ENCODE measurements around the gene FLG2. TPM values are rescaled to one million over a fixed set of nuclear protein-coding genes. Genes with fewer than 3 reads are reported as not detected.

The FLG2 gene
- total and polyA plus RNA-seq, 10 of the 15 experiments (the other 5 are each of a cell fraction or from before 2014, with no cell fraction given), result not detected

GRCh38 chr1:152388889-152389288 is 29.1 kb upstream of the FLG2 start:
- ChIA-PET CTCF (interaction anchor here (2.6 kb wide), 1 partner anchor 41 kb away, joined by 7 read pairs; no protein-coding TSS in a partner anchor), SMC1A (ENCODE audit: uncharacterized antibody, unreplicated experiment) (no interaction called here), RAD21 (ENCODE audit: unreplicated experiment) (no interaction called here), POLR2A (no interaction called here)
- DNase-seq (ENCODE audit: low read depth, low spot score) (no peak), FAIRE-seq (no peak), ATAC-seq (no peak)
- BruUV-seq (replicated peaks), result no TSS peak
- H3K4me1 ChIP-seq (ENCODE audit: control insufficient read depth, insufficient read depth, low read length), result no peaks in the 10 kb centered on the region
- 54% methylated on average over 4 of the region's 4 CpGs for WGBS (ENCODE audit: insufficient coverage, insufficient replicate concordance, low lambda C conversion rate, missing lambda C conversion rate)
- no peak overlapping the region for H3K27ac ChIP-seq (ENCODE audit: control insufficient read depth, insufficient read depth)
- in situ Hi-C loops (cut with MboI), result no loop called here
- no peak overlapping the region for H3K4me2 ChIP-seq (ENCODE audit: control insufficient read depth, insufficient read depth)
- no peaks in the 10 kb centered on the region for H3K79me2 ChIP-seq (ENCODE audit: control insufficient read depth, insufficient read depth, low read length)
- no peaks in the 10 kb centered on the region for H3K9me3 ChIP-seq (replicated peaks; ENCODE audit: control insufficient read depth, insufficient read depth, low read length)
- TF ChIP-seq PAX8 (IDR thresholded peaks at IDR 0.05) (no peak), WRNIP1 (IDR thresholded peaks at IDR 0.05; ENCODE audit: borderline replicate concordance, low read depth, low read length) (no peak), IRF5 (IDR thresholded peaks at IDR 0.05; ENCODE audit: borderline replicate concordance) (no peak), FOXM1 (IDR thresholded peaks at IDR 0.05; ENCODE audit: low read depth, low read length) (no peak), MXI1 (IDR thresholded peaks at IDR 0.05; ENCODE audit: low read depth, low read length) (no peak), BHLHE40 (IDR thresholded peaks at IDR 0.05; ENCODE audit: borderline replicate concordance in 1 of 2, low read depth in 2 of 2, low read length in 1 of 2) (no peak), CHD2 (IDR thresholded peaks at IDR 0.05; ENCODE audit: borderline replicate concordance, low read depth, low read length) (no peak), HCFC1 (IDR thresholded peaks at IDR 0.05; ENCODE audit: low read length) (no peak), CBX5 (IDR thresholded peaks at IDR 0.05; ENCODE audit: low read depth) (no peak), MEF2A (IDR thresholded peaks at IDR 0.05; ENCODE audit: insufficient read depth, low read depth, low read length) (no peak)
- intact Hi-C loops (cut with micrococcal nuclease; ENCODE audit: unreplicated experiment), result no loop called here
- no peaks in the 10 kb centered on the region for H3K36me3 ChIP-seq (ENCODE audit: control insufficient read depth in 2 of 2, insufficient read depth in 2 of 2, low read length in 1 of 2)
- H4K20me1 ChIP-seq (ENCODE audit: control insufficient read depth, insufficient read depth), result no peaks in the 10 kb centered on the region
- H2AFZ ChIP-seq (ENCODE audit: control insufficient read depth, low read depth, low read length), result no peak overlapping the region
- no peak overlapping the region for H3K9ac ChIP-seq (ENCODE audit: control insufficient read depth, insufficient read depth, low read length)
- H3K4me3 ChIP-seq, result no peak overlapping the region
- H3K27me3 ChIP-seq (replicated peaks in 1 of 2; ENCODE audit: control insufficient read depth in 2 of 2, insufficient read depth in 2 of 2, low read length in 1 of 2), result no peaks in the 10 kb centered on the region
